Smooth muscle cell (in vitro differentiated cells): ENCODE measurements around the gene RPS29. TPM values are rescaled to one million over a fixed set of nuclear protein-coding genes. Genes with fewer than 3 reads are reported as not detected.

ENCODE experiments used
- DNase-seq: peaks from one replicate; lab custom pipeline; 2025; ENCODE audit not compliant: unreplicated experiment; lab: John Stamatoyannopoulos, UW
- H2AFZ ChIP-seq: fragments of 200-600 bp; sonication (generic); 2 replicates; pipeline ENCODE4 v1.6.0; 2016; ENCODE audit warnings: antibody characterized with exemption, low read depth, mild to moderate bottlenecking
- H3F3A ChIP-seq: fragments of 200-600 bp; sonication (generic); 2 replicates; pipeline ENCODE4 v1.6.0; 2017; ENCODE audit warnings: antibody characterized with exemption, low read depth
- H3K27ac ChIP-seq: fragments of 200-600 bp; sonication (generic); 2 replicates; pipeline ENCODE4 v1.5.1; 2016; ENCODE audit warnings: low read depth, mild to moderate bottlenecking
- H3K27me3 ChIP-seq: fragments of 200-600 bp; sonication (generic); 2 replicates; pipeline ENCODE4 v1.6.1; 2016; ENCODE audit warnings: low read depth, mild to moderate bottlenecking
- H3K36me3 ChIP-seq: fragments of 200-600 bp; sonication (generic); 2 replicates; pipeline ENCODE4 v1.5.1; 2016; ENCODE audit warnings: low read depth
- H3K4me1 ChIP-seq: fragments of 200-600 bp; sonication (generic); 2 replicates; pipeline ENCODE4 v1.5.1; 2016; ENCODE audit warnings: low read depth
- H3K4me2 ChIP-seq: fragments of 200-600 bp; sonication (generic); 2 replicates; pipeline ENCODE4 v1.6.0; 2016; ENCODE audit warnings: mild to moderate bottlenecking
- H3K4me3 ChIP-seq: fragments of 200-600 bp; sonication (generic); 2 replicates; pipeline ENCODE4 v1.5.1; 2016; ENCODE audit warnings: mild to moderate bottlenecking
- H3K79me2 ChIP-seq: fragments of 200-600 bp; sonication (generic); 2 replicates; pipeline ENCODE4 v1.6.0; 2016; ENCODE audit warnings: low read depth, mild to moderate bottlenecking
- H3K9ac ChIP-seq: fragments of 200-600 bp; sonication (generic); 2 replicates; pipeline ENCODE4 v1.6.0; 2016; ENCODE audit warnings: low read depth
- H3K9me3 ChIP-seq: fragments of 200-600 bp; sonication (generic); replicated peaks from 2 replicates; pipeline ENCODE4 v1.5.1; 2016; ENCODE audit warnings: low read depth
- H4K20me1 ChIP-seq: fragments of 200-600 bp; sonication (generic); 2 replicates; pipeline ENCODE4 v1.6.0; 2016; ENCODE audit warnings: low read depth
- whole genome bisulfite sequencing: methylation state at CpG from one replicate; pipeline ENCODE4 v1.1.7; 2016; ENCODE audit warnings: low lambda C conversion rate; 5-methylcytosine and 5-hydroxymethylcytosine counted together
- polyA plus RNA-seq: library from polyadenylated mRNA; unstranded; fragments of >200 nt; fragmentation: Nextera tagmentation; extraction: Ambion mirVana; gene quantifications from 2 replicates; pipeline ENCODE4 v1.2.1, GENCODE V29; 2016
- total RNA-seq: library from RNA; depleted of rRNA; stranded (reverse); fragments of >200 nt; gene quantifications from 2 replicates; pipeline ENCODE4 v1.2.3, GENCODE V29; 2014
- TF ChIP-seq, protein P1 (sequence below): fragments of 200-600 bp; sonication (generic); IDR thresholded peaks from 2 replicates; pipeline ENCODE4 v1.5.1; 2017; ENCODE audit warnings: borderline replicate concordance, mild to moderate bottlenecking, antibody characterized with exemption; ENCODE audit not compliant: insufficient read depth, poor library complexity, severe bottlenecking

The RPS29 gene
- total and polyA plus RNA-seq, 2 experiments from 2014 or later, result 1,151 to 7,688 TPM

DNA sequence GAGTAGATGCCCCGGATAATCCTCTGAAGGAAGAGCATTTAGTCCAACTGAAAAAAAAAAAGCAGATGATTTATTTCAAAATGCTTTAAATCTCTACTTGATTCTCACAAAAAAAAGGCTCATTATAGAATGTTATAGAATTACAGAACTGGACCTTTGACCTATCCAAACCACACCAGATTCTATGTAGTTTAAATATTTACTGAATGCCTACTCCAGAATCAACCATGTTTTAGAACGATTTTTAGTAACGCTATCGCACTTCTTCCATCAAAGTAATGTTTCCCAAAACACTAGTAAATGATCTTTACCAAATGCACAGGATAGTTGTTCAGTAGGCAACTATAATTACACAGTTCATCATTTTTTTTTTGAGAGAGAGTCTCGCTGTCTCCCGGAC is 2.6 kb downstream of the RPS29 start:
- peaks cover 4% of the 10 kb centered on the region for H3K36me3 ChIP-seq
- H3K27me3 ChIP-seq, result no peaks in the 10 kb centered on the region
- 96% methylated on average over 6 of the region's 6 CpGs for WGBS
- H3K9ac ChIP-seq, result no peak overlapping the region
- H3K79me2 ChIP-seq, result peaks cover 63% of the 10 kb centered on the region
- TF ChIP-seq, protein P1, sequence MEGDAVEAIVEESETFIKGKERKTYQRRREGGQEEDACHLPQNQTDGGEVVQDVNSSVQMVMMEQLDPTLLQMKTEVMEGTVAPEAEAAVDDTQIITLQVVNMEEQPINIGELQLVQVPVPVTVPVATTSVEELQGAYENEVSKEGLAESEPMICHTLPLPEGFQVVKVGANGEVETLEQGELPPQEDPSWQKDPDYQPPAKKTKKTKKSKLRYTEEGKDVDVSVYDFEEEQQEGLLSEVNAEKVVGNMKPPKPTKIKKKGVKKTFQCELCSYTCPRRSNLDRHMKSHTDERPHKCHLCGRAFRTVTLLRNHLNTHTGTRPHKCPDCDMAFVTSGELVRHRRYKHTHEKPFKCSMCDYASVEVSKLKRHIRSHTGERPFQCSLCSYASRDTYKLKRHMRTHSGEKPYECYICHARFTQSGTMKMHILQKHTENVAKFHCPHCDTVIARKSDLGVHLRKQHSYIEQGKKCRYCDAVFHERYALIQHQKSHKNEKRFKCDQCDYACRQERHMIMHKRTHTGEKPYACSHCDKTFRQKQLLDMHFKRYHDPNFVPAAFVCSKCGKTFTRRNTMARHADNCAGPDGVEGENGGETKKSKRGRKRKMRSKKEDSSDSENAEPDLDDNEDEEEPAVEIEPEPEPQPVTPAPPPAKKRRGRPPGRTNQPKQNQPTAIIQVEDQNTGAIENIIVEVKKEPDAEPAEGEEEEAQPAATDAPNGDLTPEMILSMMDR, result no peak
- no peak for DNase-seq
- no peaks in the 10 kb centered on the region for H3K9me3 ChIP-seq
- H4K20me1 ChIP-seq, result peaks cover 70% of the 10 kb centered on the region
- H3K4me1 ChIP-seq, result peaks cover 14% of the 10 kb centered on the region
- peak overlapping the region; percentile 91 for H3K4me2 ChIP-seq
- peak overlapping the region; percentile 80 for H3K4me3 ChIP-seq
- no peak overlapping the region for H3K27ac ChIP-seq
- H2AFZ ChIP-seq, result no peak overlapping the region
- peaks cover 8% of the 10 kb centered on the region for H3F3A ChIP-seq

DNA sequence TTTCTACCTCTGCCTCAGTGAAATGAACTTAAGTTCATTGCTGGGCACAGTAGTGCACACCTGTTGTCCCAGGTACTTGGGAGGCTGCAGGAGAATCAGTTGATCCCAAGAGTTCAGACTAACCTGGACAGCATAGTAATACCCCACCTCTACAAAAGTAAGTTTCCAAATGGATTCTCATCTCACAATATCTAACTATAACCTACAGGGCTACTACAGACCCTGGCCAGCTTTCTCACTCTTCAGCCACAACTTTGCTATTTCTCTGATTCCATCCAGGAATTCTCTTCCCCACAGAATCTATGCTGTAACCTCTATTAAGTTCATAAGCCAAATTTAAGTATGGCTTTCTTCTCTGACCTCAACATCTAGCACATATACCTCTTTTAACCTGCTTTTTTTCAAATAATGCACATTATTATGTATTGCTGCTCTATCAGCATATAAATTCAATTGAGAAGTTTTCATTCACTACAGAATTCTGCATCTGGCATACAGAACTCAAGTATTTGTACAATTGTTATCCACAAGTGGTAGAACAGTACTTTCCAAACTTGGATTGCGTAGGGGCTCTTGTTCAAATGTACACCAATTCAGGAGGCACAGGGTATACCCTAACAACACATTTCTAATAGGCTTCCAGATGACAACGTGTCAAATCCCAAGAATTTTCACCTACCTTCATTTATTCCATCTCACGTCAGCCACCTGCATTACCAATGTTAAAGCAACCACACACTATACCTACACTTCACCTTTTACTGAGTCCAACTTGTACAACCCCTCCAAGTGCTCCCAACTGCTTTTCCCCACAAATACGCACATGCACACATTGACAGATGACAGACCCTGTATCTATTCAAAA is 3.8 kb downstream of the RPS29 start:
- no peak overlapping the region for H3K9ac ChIP-seq
- TF ChIP-seq, protein P1, result no peak
- peaks cover 14% of the 10 kb centered on the region for H3K4me1 ChIP-seq
- H3K27me3 ChIP-seq, result no peaks in the 10 kb centered on the region
- DNase-seq, result no peak
- no peak overlapping the region for H3K4me2 ChIP-seq
- peaks cover 4% of the 10 kb centered on the region for H3K36me3 ChIP-seq
- no peak overlapping the region for H2AFZ ChIP-seq
- no peaks in the 10 kb centered on the region for H3K9me3 ChIP-seq
- no peak overlapping the region for H3K27ac ChIP-seq
- over 99% methylated on average over 4 of the region's 4 CpGs for WGBS
- H3K4me3 ChIP-seq, result no peak overlapping the region
- H4K20me1 ChIP-seq, result peaks cover 80% of the 10 kb centered on the region
- peaks cover 63% of the 10 kb centered on the region for H3K79me2 ChIP-seq
- H3F3A ChIP-seq, result peaks cover 8% of the 10 kb centered on the region

DNA sequence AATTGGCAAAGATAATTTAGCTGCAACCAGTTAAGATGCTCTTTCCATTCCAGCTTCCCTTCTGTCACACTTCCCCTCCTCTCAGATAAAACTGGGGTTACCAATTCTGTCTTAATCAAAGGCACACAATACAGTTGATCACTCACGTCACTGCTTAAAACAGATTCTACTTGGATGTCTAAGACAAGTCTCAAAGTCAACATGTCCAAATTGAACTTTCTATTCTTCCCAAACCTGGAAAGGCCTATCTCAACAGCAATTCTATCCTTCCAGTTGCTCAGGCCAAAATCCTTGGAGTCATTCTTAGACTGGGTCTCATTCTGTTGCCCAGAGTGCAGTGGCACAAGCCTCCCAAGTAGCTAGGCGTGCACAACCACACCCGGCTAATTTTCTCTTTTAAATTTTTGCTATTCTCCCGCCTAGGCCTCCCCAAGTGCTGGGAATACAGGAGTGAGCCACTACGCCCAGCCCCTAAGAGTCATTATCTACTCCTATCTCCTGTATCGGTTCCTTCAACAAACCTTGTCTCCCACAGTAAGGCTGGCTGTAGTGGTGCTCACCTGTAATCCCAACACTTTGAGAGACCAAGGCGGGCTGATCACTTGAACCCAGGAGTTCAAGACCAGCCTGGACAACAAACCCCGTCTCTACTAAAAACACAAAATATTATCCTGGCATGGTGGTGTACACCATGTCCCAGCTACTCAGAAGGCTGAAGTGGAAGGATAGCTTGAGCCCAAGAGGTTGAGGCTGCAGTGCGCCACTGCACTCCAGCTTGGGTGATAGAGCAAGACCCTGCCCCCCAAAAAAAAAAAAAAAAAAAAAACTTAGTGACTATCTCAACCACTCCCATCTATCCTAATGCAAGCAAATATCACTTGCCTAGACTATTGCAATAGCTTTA is 4.7 kb downstream of the RPS29 start:
- no peaks in the 10 kb centered on the region for H3K27me3 ChIP-seq
- TF ChIP-seq, protein P1, result no peak
- H3K79me2 ChIP-seq, result peaks cover 63% of the 10 kb centered on the region
- H4K20me1 ChIP-seq, result peaks cover 80% of the 10 kb centered on the region
- H3K27ac ChIP-seq, result no peak overlapping the region
- H3K9me3 ChIP-seq, result no peaks in the 10 kb centered on the region
- H3K9ac ChIP-seq, result no peak overlapping the region
- DNase-seq, result no peak
- no peak overlapping the region for H3K4me2 ChIP-seq
- H2AFZ ChIP-seq, result no peak overlapping the region
- peaks cover 14% of the 10 kb centered on the region for H3K4me1 ChIP-seq
- 77% methylated on average over 9 of the region's 9 CpGs for WGBS
- H3K4me3 ChIP-seq, result no peak overlapping the region
- peaks cover 4% of the 10 kb centered on the region for H3K36me3 ChIP-seq
- peaks cover 8% of the 10 kb centered on the region for H3F3A ChIP-seq
